Measurements from ENCODE around the gene SGCD. TPM values are rescaled to one million over a fixed set of nuclear protein-coding genes. Genes with fewer than 3 reads are reported as not detected.

The SGCD gene
- total RNA-seq, 2 donors from 2014 or later, result 1.0 to 2.2 TPM

GRCh38 chr5:156421798-156422197 lies 94.8 kb downstream of the SGCD start:
- H3K4me1 ChIP-seq, result no peaks in the 10 kb centered on the region
- intact Hi-C loops (cut with DNase I), result no loop called here
- H3K9me3 ChIP-seq, result no peaks in the 10 kb centered on the region
- H3K4me3 ChIP-seq, result no peak overlapping the region
- no peaks in the 10 kb centered on the region for H3K36me3 ChIP-seq
- H3K9ac ChIP-seq (ENCODE audit: low read depth in 2 of 2, low read length in 2 of 2), result no peak overlapping the region
- no peaks in the 10 kb centered on the region for H3K27me3 ChIP-seq
- no peak overlapping the region for H3K27ac ChIP-seq
- no peak for TF ChIP-seq CTCF (IDR thresholded peaks at IDR 0.05)
- no peak for DNase-seq

GRCh38 chr5:156423597-156423996 lies 96.6 kb downstream of the SGCD start:
- no peaks in the 10 kb centered on the region for H3K27me3 ChIP-seq
- no peaks in the 10 kb centered on the region for H3K4me1 ChIP-seq
- intact Hi-C loops (cut with DNase I), result no loop called here
- no peak overlapping the region for H3K4me3 ChIP-seq
- no peak for TF ChIP-seq CTCF (IDR thresholded peaks at IDR 0.05)
- no peak overlapping the region for H3K9ac ChIP-seq (ENCODE audit: low read depth in 2 of 2, low read length in 2 of 2)
- no peaks in the 10 kb centered on the region for H3K36me3 ChIP-seq
- H3K27ac ChIP-seq, result no peak overlapping the region
- H3K9me3 ChIP-seq, result no peaks in the 10 kb centered on the region
- no peak for DNase-seq

GRCh38 chr5:156427315-156427714 lies 100.4 kb downstream of the SGCD start:
- no peak for DNase-seq
- H3K4me1 ChIP-seq, result no peaks in the 10 kb centered on the region
- no peak overlapping the region for H3K27ac ChIP-seq
- H3K9ac ChIP-seq (ENCODE audit: low read depth in 2 of 2, low read length in 2 of 2), result no peak overlapping the region
- intact Hi-C loops (cut with DNase I), result no loop called here
- no peaks in the 10 kb centered on the region for H3K9me3 ChIP-seq
- H3K4me3 ChIP-seq, result no peak overlapping the region
- TF ChIP-seq CTCF (IDR thresholded peaks at IDR 0.05), result no peak
- no peaks in the 10 kb centered on the region for H3K36me3 ChIP-seq
- H3K27me3 ChIP-seq, result no peaks in the 10 kb centered on the region

- Histone ChIP-seq H3K36me3 (no peaks in the 10 kb centered on the region), H3K9me3 (no peaks in the 10 kb centered on the region), H3K27me3 (no peaks in the 10 kb centered on the region), H3K9ac (ENCODE audit: low read depth in 2 of 2, low read length in 2 of 2) (no peak overlapping the region), H3K4me1 (no peaks in the 10 kb centered on the region), H3K4me3 (no peak overlapping the region), H3K27ac (no peak overlapping the region)
- no peak for TF ChIP-seq CTCF (IDR thresholded peaks at IDR 0.05)
- DNase-seq, result no peak
- intact Hi-C loops (cut with DNase I), result no loop called here
Observed at GRCh38 chr5:156431956-156432829, 105.2 kb downstream of the SGCD start.

- Histone ChIP-seq H3K9me3 (no peaks in the 10 kb centered on the region), H3K4me1 (no peaks in the 10 kb centered on the region), H3K9ac (ENCODE audit: low read depth in 2 of 2, low read length in 2 of 2) (no peak overlapping the region), H3K36me3 (no peaks in the 10 kb centered on the region), H3K4me3 (no peak overlapping the region), H3K27ac (no peak overlapping the region), H3K27me3 (no peaks in the 10 kb centered on the region)
- intact Hi-C loops (cut with DNase I), result no loop called here
- DNase-seq, result no peak
- TF ChIP-seq CTCF (IDR thresholded peaks at IDR 0.05), result no peak
Observed at GRCh38 chr5:156432830-156433105, 105.8 kb downstream of the SGCD start.

Measured in colonic mucosa (tissue), 4 donors.